BJ (cell line): ENCODE results near the gene HBZ. TPM values are rescaled to one million over a fixed set of nuclear protein-coding genes. Genes with fewer than 3 reads are reported as not detected.
"Not testable (repeated sequence)": the region's sequence is repeated elsewhere in the genome, so short reads cannot be mapped to it uniquely, and the experiment has no call there.

Experiments
- CTCF ChIA-PET: fragments of 350-600 bp; formaldehyde crosslinking; extraction: SDS; loops from one replicate; lab custom pipeline; 2021; ENCODE audit warnings: antibody characterized with exemption, inconsistent platforms; lab: Yijun Ruan, JAX
- POLR2A ChIA-PET: fragments of 300-600 bp; sonication (Branson Sonifier 250); formaldehyde crosslinking; extraction: SDS; loops from one replicate; lab custom pipeline; 2021; ENCODE audit warnings: antibody characterized with exemption; lab: Charles Lee
- DNase-seq: peaks from one replicate; pipeline ENCODE4 v3.0.0-alpha.2; 2011; ENCODE audit warnings: low read depth
- H3K27me3 ChIP-seq: 2 replicates; pipeline ENCODE4 v1.6.0; 2011; ENCODE audit warnings: low read length; ENCODE audit not compliant: control insufficient read depth, insufficient read depth
- H3K36me3 ChIP-seq: 2 replicates; pipeline ENCODE4 v1.5.1; 2011; ENCODE audit warnings: low read length; ENCODE audit not compliant: control insufficient read depth, insufficient read depth
- H3K4me3 ChIP-seq: 2 replicates; pipeline ENCODE4 v1.5.1; 2011; ENCODE audit warnings: low read depth, mild to moderate bottlenecking, control low read depth, low read length
- polyA plus RNA-seq: library from polyadenylated mRNA; depleted of rRNA; stranded (reverse); fragments of >200 nt; gene quantifications from 2 replicates; pipeline ENCODE4 v1.2.3, GENCODE V29; 2011; rRNA removed
- small RNA-seq: library from RNA; depleted of rRNA; stranded (forward); fragments of <200 nt; gene quantifications from one replicate; pipeline ENCODE3, GENCODE V24; 2012; ENCODE audit warnings: low replicate concordance, low read depth; ENCODE audit not compliant: insufficient read length
- TF ChIP-seq, protein P1 (sequence below): IDR thresholded peaks from 2 replicates; pipeline ENCODE4 v1.5.1; 2011; ENCODE audit warnings: low read depth, mild to moderate bottlenecking, control low read depth, inconsistent platforms, low read length, moderate library complexity; ENCODE audit not compliant: insufficient read depth

HBZ gene
- polyA plus RNA-seq, 1 experiment, result not detected

DNA sequence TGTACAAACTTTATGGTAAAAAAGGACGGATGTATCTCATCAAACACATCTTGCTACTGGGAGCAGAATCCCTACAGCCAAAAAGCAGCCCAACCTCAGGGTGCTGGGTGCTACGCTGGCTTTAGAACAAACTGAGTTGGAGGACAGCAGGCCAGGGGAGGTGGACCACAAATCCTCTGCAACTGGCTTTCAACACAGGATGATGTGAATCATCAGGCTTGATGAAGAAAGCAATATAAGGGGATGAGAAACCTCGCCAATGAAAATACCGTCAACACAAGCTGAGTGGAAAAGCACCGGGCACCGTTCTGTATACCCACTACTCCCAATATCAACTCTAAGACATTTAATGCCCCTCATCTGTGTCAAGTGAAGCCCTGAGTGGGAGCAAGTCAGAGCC, 42.1 kb downstream of the HBZ start:
- ChIA-PET POLR2A (no interaction called here), CTCF (interaction anchor here (1.3 kb wide), 1 partner anchor 87 kb away, joined by 5 read pairs; no protein-coding TSS in a partner anchor)
- Histone ChIP-seq H3K27me3 (no peaks in the 10 kb centered on the region), H3K36me3 (peaks cover 43% of the 10 kb centered on the region), H3K4me3 (no peak overlapping the region)
- TF ChIP-seq, protein P1, sequence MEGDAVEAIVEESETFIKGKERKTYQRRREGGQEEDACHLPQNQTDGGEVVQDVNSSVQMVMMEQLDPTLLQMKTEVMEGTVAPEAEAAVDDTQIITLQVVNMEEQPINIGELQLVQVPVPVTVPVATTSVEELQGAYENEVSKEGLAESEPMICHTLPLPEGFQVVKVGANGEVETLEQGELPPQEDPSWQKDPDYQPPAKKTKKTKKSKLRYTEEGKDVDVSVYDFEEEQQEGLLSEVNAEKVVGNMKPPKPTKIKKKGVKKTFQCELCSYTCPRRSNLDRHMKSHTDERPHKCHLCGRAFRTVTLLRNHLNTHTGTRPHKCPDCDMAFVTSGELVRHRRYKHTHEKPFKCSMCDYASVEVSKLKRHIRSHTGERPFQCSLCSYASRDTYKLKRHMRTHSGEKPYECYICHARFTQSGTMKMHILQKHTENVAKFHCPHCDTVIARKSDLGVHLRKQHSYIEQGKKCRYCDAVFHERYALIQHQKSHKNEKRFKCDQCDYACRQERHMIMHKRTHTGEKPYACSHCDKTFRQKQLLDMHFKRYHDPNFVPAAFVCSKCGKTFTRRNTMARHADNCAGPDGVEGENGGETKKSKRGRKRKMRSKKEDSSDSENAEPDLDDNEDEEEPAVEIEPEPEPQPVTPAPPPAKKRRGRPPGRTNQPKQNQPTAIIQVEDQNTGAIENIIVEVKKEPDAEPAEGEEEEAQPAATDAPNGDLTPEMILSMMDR, result no peak
- DNase-seq, result no peak

DNA sequence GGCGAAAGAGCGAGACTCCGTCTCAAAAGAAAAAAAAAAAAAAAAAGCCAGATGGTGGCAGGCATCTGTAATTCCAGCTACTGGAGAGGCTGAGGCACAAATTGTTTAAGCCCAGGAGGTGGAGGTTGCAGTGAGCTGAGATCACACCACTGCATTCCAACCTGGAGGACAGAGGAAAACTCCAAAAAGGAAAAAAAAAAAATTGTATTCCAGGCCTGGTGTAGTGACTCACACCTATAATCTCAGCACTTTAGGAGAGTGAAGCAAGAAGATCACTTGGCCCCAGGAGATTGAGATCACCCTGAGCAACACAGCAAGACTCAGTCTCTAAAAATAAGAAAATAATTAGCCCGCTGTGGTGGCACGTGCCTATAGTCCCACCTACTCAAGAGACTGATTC, 47.9 kb downstream of the HBZ start:
- peak; percentile 52 for DNase-seq
- ChIA-PET POLR2A (interaction anchor here (0.6 kb wide), 1 partner anchor 20 kb away, joined by 13 read pairs; no protein-coding TSS in a partner anchor), CTCF (no interaction called here)
- TF ChIP-seq, protein P1, result no peak
- H3K27me3 ChIP-seq, result no peaks in the 10 kb centered on the region
- no peak overlapping the region for H3K4me3 ChIP-seq
- peaks cover 18% of the 10 kb centered on the region for H3K36me3 ChIP-seq

DNA sequence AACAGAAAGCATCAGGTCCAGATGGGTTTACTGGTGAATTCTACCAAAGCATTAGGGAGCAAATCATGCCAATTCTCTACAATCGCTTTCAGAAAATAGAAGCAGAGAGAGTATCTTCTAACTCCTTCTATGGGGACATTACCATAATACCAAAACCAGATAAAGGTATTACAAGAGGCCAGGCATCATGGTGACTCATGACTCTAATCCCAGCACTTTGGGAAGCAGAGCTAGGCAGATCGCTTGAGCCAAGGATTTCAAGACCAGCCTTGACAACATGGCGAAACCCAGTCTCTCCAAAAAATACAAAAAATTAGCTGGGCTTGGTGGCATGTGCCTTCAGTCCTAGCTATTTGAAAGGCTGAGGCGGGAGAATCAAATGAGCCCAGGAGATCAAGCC, 50.8 kb downstream of the HBZ start:
- Histone ChIP-seq H3K4me3 (no peak overlapping the region), H3K27me3 (no peaks in the 10 kb centered on the region), H3K36me3 (peaks cover 15% of the 10 kb centered on the region)
- ChIA-PET CTCF (interaction anchor here (0.9 kb wide), 1 partner anchor 14 kb away, joined by 3 read pairs; no protein-coding TSS in a partner anchor), POLR2A (no interaction called here)
- DNase-seq, result no peak
- TF ChIP-seq, protein P1, result no peak

DNA sequence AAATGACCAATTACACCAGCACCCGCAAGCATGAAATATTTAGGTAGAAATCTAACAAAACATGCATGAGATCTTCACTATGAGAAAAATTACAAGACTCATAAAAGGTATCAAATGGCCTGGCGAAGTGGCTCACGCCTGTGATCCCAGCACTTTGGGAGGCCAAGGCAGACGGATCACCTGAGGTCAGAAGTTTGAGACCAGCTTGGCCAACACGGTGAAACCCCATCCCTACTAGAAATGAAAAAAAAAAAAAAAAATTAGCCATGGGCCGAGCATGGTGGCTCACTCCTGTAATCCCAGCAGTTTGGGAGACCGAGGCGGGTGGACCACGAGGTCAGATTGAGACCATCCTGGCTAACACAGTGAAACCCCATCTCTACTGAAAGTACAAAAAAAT, 51.6 kb downstream of the HBZ start:
- CTCF ChIA-PET, result interaction anchor here (0.8 to 0.9 kb wide), 2 partner anchors 14 to 22 kb away, joined by 3 read pairs; no protein-coding TSS in a partner anchor
- POLR2A ChIA-PET, H3K4me3 ChIP-seq, H3K27me3 ChIP-seq, DNase-seq: not testable (repeated sequence)
- H3K36me3 ChIP-seq, result peaks cover 14% of the 10 kb centered on the region

Small RNA genes within 50 kb of the gene (small RNA-seq; reads per million reads assigned to genes)
- not detected for gene RF00019

Other genes starting within 250 kb of the HBZ start
- 14.3 and 14.6 TPM in 2 replicates for gene POLR3K, start 99.0 kb upstream of the HBZ start, polyA plus RNA-seq
- 23.6 and 34.6 TPM in 2 replicates for gene SNRNP25, start 98.8 kb upstream of the HBZ start, polyA plus RNA-seq
- 47.9 and 94.2 TPM in 2 replicates for gene RHBDF1, start 80.0 kb upstream of the HBZ start, polyA plus RNA-seq
- gene MPG, start 74.4 kb upstream of the HBZ start, polyA plus RNA-seq, result 73.3 and 117 TPM in 2 replicates
- gene NPRL3, start 14.0 kb upstream of the HBZ start, polyA plus RNA-seq, result 7.7 and 17.9 TPM in 2 replicates
- gene HBM, start 13.3 kb downstream of the HBZ start, polyA plus RNA-seq, result not detected in 2 replicates
- 0.17 TPM in 1 of 2 replicates, not detected in the other for gene HBA2, start 20.2 kb downstream of the HBZ start, polyA plus RNA-seq
- 0.20 TPM in 1 of 2 replicates, not detected in the other for gene HBA1, start 24.0 kb downstream of the HBZ start, polyA plus RNA-seq
- 0.18 TPM in 1 of 2 replicates, not detected in the other for gene HBQ1, start 27.8 kb downstream of the HBZ start, polyA plus RNA-seq
- 23.3 and 29.1 TPM in 2 replicates for gene LUC7L, start 76.8 kb downstream of the HBZ start, polyA plus RNA-seq
- gene FAM234A, start 82.2 kb downstream of the HBZ start, polyA plus RNA-seq, result 39.4 and 75.5 TPM in 2 replicates
- gene RGS11, start 123.3 kb downstream of the HBZ start, polyA plus RNA-seq, result 1.1 and 2.2 TPM in 2 replicates
- gene ARHGDIG, start 127.9 kb downstream of the HBZ start, polyA plus RNA-seq, result 0.22 and 0.51 TPM in 2 replicates
- 0.13 TPM in 1 of 2 replicates, not detected in the other for gene PDIA2, start 130.5 kb downstream of the HBZ start, polyA plus RNA-seq
- 4.0 and 4.3 TPM in 2 replicates for gene AXIN1, start 200.1 kb downstream of the HBZ start, polyA plus RNA-seq
- gene MRPL28, start 217.9 kb downstream of the HBZ start, polyA plus RNA-seq, result 143 and 188 TPM in 2 replicates
- 65.2 and 131 TPM in 2 replicates for gene PGAP6, start 229.3 kb downstream of the HBZ start, polyA plus RNA-seq
- 227 and 290 TPM in 2 replicates for gene NME4, start 244.6 kb downstream of the HBZ start, polyA plus RNA-seq
- gene DECR2, start 249.2 kb downstream of the HBZ start, polyA plus RNA-seq, result 14.7 and 23.6 TPM in 2 replicates